HG03064 (cell line): ENCODE results near the gene SEMA3B.
"Not testable (repeated sequence)": the region's sequence is repeated elsewhere in the genome, so short reads cannot be mapped to it uniquely, and the experiment has no call there.

Experiments
- ATAC-seq: cut with Tn5 transposase; IDR thresholded peaks from one replicate; pipeline ENCODE4 v1.9.1; 2021; ENCODE audit warnings: low read depth; ENCODE audit not compliant: unreplicated experiment

SEMA3B gene

GRCh38 chr3:50237754-50238548 is 31.0 kb upstream of the SEMA3B start:
- peak; percentile 25 for ATAC-seq

GRCh38 chr3:50238549-50239026 is 30.4 kb upstream of the SEMA3B start:
- no peak for ATAC-seq

GRCh38 chr3:50239649-50240048 is 29.3 kb upstream of the SEMA3B start:
- ATAC-seq, result no peak

- no peak for ATAC-seq
These were observed 27.8 kb upstream of the SEMA3B start for GRCh38 chr3:50241163-50241562.

GRCh38 chr3:50241713-50242380 is 27.1 kb upstream of the SEMA3B start:
- ATAC-seq, result no peak

GRCh38 chr3:50242381-50242770 is 26.6 kb upstream of the SEMA3B start:
- no peak for ATAC-seq

- no peak for ATAC-seq
These were observed 25.9 kb upstream of the SEMA3B start for GRCh38 chr3:50242851-50243542.

- ATAC-seq, result no peak
These were observed 25.4 kb upstream of the SEMA3B start for GRCh38 chr3:50243543-50243895.

GRCh38 chr3:50244813-50245212 is 24.1 kb upstream of the SEMA3B start:
- ATAC-seq, result not testable (repeated sequence)

- no peak for ATAC-seq
These were observed 23.6 kb upstream of the SEMA3B start for GRCh38 chr3:50245251-50245745.

GRCh38 chr3:50245831-50246516 is 23.0 kb upstream of the SEMA3B start:
- ATAC-seq, result peak; percentile 51

- ATAC-seq, result peak; percentile 49
These were observed 22.4 kb upstream of the SEMA3B start for GRCh38 chr3:50246517-50246954.

- no peak for ATAC-seq
These were observed 20.6 kb upstream of the SEMA3B start for GRCh38 chr3:50248387-50248786.

GRCh38 chr3:50249457-50249856 is 19.5 kb upstream of the SEMA3B start:
- no peak for ATAC-seq

GRCh38 chr3:50250514-50250913 is 18.4 kb upstream of the SEMA3B start:
- ATAC-seq, result no peak

- ATAC-seq, result no peak
These were observed 17.7 kb upstream of the SEMA3B start for GRCh38 chr3:50251220-50251619.

- ATAC-seq, result no peak
These were observed 14.2 kb upstream of the SEMA3B start for GRCh38 chr3:50254577-50255250.

- no peak for ATAC-seq
These were observed 13.7 kb upstream of the SEMA3B start for GRCh38 chr3:50255251-50255615.

GRCh38 chr3:50256978-50257890 is 11.7 kb upstream of the SEMA3B start:
- no peak for ATAC-seq
